Epithelial cell of prostate (primary cell): ENCODE data around the gene USP17L30.
"Not testable (repeated sequence)": the region's sequence is repeated elsewhere in the genome, so short reads cannot be mapped to it uniquely, and the experiment has no call there.

ENCODE experiments used
- DNase-seq: peaks from one replicate; pipeline ENCODE4 v3.0.0-alpha.2; 2011; ENCODE audit warnings: low read depth, low spot score
- H3K27ac ChIP-seq: fragments of 450-650 bp; 2 replicates; pipeline ENCODE4 v1.5.1; 2017; ENCODE audit warnings: mild to moderate bottlenecking

Gene USP17L30

DNA sequence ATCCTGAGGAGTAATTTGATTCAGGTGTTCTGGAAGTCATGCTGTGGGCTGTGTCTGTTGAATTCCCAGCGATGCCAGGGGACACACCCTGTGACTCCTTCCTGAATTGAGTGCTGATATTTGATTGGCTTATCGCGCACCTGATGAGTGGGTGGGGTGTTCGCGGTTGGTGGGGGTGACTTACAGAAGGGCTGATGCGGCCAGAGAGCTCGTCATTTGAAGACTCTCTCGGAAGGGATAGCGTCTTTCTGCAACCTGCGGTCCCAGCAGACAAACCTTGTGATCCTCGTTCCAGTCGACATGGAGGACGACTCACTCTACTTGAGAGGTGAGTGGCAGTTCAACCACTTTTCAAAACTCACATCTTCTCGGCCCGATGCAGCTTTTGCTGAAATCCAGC lies at the start of gene USP17L30:
Gene USP17L30 (plus strand): TSS at position 301 of the 400 bp plus-strand sequence. CDS start 0 bp downstream, at position 301.
- H3K27ac ChIP-seq, DNase-seq: not testable (repeated sequence)

- DNase-seq, H3K27ac ChIP-seq: not testable (repeated sequence)
These were observed 38.7 kb upstream of the USP17L30 start for GRCh38 chr4:9324191-9324590.

GRCh38 chr4:9324865-9325264 lies 38.1 kb upstream of the USP17L30 start, which contains the start of gene USP17L24:
TSS of gene USP17L24 (plus strand) at chr4:9325165. CDS start at chr4:9325165, 0 bp downstream.
- not testable (repeated sequence) for DNase-seq, H3K27ac ChIP-seq

DNA sequence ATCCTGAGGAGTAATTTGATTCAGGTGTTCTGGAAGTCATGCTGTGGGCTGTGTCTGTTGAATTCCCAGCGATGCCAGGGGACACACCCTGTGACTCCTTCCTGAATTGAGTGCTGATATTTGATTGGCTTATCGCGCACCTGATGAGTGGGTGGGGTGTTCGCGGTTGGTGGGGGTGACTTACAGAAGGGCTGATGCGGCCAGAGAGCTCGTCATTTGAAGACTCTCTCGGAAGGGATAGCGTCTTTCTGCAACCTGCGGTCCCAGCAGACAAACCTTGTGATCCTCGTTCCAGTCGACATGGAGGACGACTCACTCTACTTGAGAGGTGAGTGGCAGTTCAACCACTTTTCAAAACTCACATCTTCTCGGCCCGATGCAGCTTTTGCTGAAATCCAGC lies 33.3 kb upstream of the USP17L30 start, which contains the start of gene USP17L25:
Gene USP17L25 (plus strand): TSS at position 301 of the 400 bp plus-strand sequence. CDS start 0 bp downstream, at position 301.
- DNase-seq, H3K27ac ChIP-seq: not testable (repeated sequence)

DNA sequence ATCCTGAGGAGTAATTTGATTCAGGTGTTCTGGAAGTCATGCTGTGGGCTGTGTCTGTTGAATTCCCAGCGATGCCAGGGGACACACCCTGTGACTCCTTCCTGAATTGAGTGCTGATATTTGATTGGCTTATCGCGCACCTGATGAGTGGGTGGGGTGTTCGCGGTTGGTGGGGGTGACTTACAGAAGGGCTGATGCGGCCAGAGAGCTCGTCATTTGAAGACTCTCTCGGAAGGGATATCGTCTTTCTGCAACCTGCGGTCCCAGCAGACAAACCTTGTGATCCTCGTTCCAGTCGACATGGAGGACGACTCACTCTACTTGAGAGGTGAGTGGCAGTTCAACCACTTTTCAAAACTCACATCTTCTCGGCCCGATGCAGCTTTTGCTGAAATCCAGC lies 28.6 kb upstream of the USP17L30 start, which contains the start of gene USP17L26:
Gene USP17L26 (plus strand): TSS at position 301 of the 400 bp plus-strand sequence. CDS start 0 bp downstream, at position 301.
- not testable (repeated sequence) for H3K27ac ChIP-seq, DNase-seq

DNA sequence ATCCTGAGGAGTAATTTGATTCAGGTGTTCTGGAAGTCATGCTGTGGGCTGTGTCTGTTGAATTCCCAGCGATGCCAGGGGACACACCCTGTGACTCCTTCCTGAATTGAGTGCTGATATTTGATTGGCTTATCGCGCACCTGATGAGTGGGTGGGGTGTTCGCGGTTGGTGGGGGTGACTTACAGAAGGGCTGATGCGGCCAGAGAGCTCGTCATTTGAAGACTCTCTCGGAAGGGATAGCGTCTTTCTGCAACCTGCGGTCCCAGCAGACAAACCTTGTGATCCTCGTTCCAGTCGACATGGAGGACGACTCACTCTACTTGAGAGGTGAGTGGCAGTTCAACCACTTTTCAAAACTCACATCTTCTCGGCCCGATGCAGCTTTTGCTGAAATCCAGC lies 23.8 kb upstream of the USP17L30 start, which contains the start of gene USP17L5:
Gene USP17L5 (plus strand): TSS at position 301 of the 400 bp plus-strand sequence. CDS start 0 bp downstream, at position 301.
- DNase-seq, H3K27ac ChIP-seq: not testable (repeated sequence)

DNA sequence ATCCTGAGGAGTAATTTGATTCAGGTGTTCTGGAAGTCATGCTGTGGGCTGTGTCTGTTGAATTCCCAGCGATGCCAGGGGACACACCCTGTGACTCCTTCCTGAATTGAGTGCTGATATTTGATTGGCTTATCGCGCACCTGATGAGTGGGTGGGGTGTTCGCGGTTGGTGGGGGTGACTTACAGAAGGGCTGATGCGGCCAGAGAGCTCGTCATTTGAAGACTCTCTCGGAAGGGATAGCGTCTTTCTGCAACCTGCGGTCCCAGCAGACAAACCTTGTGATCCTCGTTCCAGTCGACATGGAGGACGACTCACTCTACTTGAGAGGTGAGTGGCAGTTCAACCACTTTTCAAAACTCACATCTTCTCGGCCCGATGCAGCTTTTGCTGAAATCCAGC lies 19.1 kb upstream of the USP17L30 start, which contains the start of gene USP17L27:
Gene USP17L27 (plus strand): TSS at position 301 of the 400 bp plus-strand sequence. CDS start 0 bp downstream, at position 301.
- not testable (repeated sequence) for DNase-seq, H3K27ac ChIP-seq

- not testable (repeated sequence) for DNase-seq, H3K27ac ChIP-seq
These were observed 14.3 kb upstream of the USP17L30 start, which contains the start of gene USP17L28 for GRCh38 chr4:9348593-9348992. TSS of gene USP17L28 (plus strand) at chr4:9348893. CDS start at chr4:9348893, 0 bp downstream.

DNA sequence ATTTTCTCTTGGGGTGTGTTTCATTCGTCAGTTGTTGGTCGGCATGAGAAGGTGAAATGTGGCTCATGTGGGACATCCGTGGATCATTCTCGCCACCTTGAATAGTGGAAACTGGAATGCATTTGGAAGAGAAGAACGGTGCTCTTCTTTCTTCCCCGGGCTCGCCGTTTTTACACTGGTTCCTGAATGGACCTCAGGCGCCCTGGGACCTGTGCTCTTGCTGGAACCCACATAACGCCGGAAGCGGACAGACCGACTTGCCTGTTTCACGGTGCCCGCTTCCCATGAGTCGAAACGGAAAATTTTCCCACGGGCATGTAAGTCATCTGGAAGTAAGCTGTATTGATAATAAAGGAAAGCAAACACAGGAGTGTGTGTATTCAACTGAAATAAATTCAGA lies 12.1 kb upstream of the USP17L30 start:
- H3K27ac ChIP-seq, DNase-seq: not testable (repeated sequence)

DNA sequence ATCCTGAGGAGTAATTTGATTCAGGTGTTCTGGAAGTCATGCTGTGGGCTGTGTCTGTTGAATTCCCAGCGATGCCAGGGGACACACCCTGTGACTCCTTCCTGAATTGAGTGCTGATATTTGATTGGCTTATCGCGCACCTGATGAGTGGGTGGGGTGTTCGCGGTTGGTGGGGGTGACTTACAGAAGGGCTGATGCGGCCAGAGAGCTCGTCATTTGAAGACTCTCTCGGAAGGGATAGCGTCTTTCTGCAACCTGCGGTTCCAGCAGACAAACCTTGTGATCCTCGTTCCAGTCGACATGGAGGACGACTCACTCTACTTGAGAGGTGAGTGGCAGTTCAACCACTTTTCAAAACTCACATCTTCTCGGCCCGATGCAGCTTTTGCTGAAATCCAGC lies 9.6 kb upstream of the USP17L30 start, which contains the start of gene USP17L29:
Gene USP17L29 (plus strand): TSS at position 301 of the 400 bp plus-strand sequence. CDS start 0 bp downstream, at position 301.
- DNase-seq, H3K27ac ChIP-seq: not testable (repeated sequence)

DNA sequence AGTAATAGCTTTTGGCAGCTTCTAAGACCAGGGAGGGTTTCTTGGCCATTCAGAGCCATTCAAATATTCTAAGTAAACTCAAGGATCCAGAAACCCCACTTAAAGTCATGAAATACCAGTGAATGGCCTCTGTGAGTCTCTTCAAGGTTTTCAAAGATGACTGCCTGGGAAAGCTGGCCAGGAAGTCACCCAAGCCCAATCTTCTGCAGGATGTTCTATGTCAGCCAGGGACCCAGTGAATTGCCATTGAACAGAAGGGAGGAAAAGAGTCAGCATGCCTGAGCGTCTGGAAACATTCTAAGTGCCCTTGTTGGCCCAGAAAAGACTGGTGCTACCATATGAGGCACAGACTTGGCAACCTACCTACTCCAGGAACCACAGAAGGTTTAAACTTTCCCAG lies 17.0 kb downstream of the USP17L30 start:
- not testable (repeated sequence) for DNase-seq, H3K27ac ChIP-seq

DNA sequence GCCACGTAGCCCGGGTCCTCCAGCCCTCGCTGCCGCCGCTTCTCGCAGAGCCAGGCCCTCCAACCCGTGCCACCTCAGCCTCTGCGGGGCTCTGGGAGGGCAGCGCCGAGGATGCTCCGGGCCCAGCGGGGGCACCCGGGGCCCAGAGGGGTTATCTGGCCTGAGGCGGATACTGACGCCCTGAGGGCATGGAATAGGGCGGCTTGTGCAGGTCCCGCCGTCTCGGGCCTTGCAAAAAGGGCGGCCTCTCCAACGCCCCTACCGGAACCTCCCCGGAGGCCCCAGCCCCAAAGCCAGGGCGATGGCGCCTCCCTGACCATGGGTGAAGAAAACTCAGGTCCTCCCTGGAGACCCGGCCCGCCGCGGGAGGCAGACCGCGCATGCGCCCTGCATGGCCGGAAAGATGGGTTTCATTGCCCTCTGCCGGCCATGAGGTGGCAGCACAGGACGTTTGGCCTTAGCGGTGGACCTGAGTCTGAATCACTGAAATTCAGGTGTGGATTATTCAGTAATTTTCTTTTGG lies 18.1 kb downstream of the USP17L30 start:
- not testable (repeated sequence) for H3K27ac ChIP-seq, DNase-seq

- no peak overlapping the region for H3K27ac ChIP-seq
- peak; percentile 3 for DNase-seq
These were observed 21.2 kb downstream of the USP17L30 start for GRCh38 chr4:9384126-9384525.

- not testable (repeated sequence) for DNase-seq, H3K27ac ChIP-seq
These were observed 26.1 kb downstream of the USP17L30 start for GRCh38 chr4:9389001-9389400.

DNA sequence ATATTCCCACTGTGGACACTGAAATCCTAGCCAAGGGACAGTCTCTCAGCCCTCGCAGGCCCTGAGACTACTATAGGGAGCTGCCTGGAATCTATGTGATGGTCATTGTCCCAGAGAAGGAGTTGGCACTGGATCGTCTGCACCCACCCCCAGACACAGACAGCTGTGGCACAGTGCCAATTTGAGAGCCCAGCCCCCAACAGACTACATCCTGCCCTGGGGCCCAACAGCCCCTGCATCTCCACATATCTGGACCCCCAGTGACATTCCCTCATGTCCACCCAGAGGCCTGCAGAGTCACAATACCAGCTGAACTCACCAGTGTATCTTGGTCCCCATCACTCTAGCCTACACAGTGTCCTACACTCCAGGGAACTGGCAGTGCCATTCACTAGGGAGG lies 42.8 kb downstream of the USP17L30 start:
- not testable (repeated sequence) for DNase-seq, H3K27ac ChIP-seq

- not testable (repeated sequence) for DNase-seq, H3K27ac ChIP-seq
These were observed 43.6 kb downstream of the USP17L30 start for GRCh38 chr4:9406491-9406890.

DNA sequence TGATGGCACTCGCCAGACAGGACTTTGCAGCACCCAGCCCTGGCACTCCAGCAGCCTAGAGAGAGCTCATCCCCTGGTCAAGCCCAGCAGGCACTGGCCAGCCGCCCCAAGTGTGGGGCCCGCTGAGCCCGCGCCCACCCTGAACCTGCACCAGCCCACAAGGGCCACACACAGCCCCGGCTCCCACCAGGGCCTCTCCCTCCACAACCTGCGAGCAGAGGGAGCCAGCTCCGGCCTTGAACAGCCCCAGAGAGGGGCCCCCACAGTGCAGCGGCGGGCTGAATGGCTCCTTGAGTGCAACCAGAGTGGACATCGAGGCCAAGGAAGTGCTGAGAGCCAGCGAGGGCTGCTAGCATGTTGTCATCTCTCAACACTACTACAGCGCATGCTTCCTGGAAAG lies 46.9 kb downstream of the USP17L30 start:
- DNase-seq = no peak
- H3K27ac ChIP-seq = no peak overlapping the region
